Neural cell (in vitro differentiated cells): ENCODE measurements around the gene PTOV1.

Experiments
- EZH2 ChIP-seq: fragments of 200-600, 300-800 bp; shearing (Covaris generic), sonication (generic); IDR thresholded peaks from 2 replicates; pipeline ENCODE4 v1.6.1; 2014; ENCODE audit warnings: antibody characterized with exemption, low read length, borderline replicate concordance, mild to moderate bottlenecking; ENCODE audit not compliant: insufficient read depth, poor library complexity, severe bottlenecking
- POLR2AphosphoS5 ChIP-seq: IDR thresholded peaks from 2 replicates; pipeline ENCODE4 v1.6.1; 2012
- TAF1 ChIP-seq: IDR thresholded peaks from 2 replicates; pipeline ENCODE4 v1.6.1; 2012; ENCODE audit warnings: low read depth
- TF ChIP-seq, protein P1 (sequence below): fragments of 450-650 bp; IDR thresholded peaks from 2 replicates; pipeline ENCODE4 v1.5.1; 2014; ENCODE audit warnings: antibody characterized with exemption, mild to moderate bottlenecking, moderate library complexity; ENCODE audit not compliant: poor library complexity, severe bottlenecking

DNA sequence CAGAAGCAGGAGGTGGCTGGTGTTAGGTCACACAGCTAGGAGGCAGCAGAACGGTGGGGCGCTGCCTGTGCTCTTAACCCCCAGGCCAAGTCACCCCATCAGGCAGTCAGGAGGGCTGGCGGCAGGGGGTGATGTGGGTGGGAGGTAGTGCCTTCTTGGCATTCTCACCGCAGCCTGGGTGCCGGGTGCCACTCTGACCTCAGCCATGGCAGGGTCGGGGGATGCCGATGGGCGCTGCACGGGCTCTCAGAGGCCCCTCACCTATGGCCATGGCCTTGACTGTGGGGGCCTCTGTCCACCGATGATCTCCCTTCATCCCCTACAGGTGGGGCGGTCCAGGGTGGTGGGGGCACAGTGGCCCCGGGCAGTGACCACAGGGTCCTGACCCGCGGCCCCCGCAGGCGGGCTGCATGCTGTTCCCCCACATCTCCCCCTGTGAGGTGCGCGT, 5.6 kb downstream of the PTOV1 start:
- TF ChIP-seq TAF1 (no peak), POLR2AphosphoS5 (no peak), EZH2 (no peak)
- TF ChIP-seq, protein P1, sequence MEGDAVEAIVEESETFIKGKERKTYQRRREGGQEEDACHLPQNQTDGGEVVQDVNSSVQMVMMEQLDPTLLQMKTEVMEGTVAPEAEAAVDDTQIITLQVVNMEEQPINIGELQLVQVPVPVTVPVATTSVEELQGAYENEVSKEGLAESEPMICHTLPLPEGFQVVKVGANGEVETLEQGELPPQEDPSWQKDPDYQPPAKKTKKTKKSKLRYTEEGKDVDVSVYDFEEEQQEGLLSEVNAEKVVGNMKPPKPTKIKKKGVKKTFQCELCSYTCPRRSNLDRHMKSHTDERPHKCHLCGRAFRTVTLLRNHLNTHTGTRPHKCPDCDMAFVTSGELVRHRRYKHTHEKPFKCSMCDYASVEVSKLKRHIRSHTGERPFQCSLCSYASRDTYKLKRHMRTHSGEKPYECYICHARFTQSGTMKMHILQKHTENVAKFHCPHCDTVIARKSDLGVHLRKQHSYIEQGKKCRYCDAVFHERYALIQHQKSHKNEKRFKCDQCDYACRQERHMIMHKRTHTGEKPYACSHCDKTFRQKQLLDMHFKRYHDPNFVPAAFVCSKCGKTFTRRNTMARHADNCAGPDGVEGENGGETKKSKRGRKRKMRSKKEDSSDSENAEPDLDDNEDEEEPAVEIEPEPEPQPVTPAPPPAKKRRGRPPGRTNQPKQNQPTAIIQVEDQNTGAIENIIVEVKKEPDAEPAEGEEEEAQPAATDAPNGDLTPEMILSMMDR = no peak
